Rectal smooth muscle tissue (tissue), 1 donor: ENCODE measurements around the gene DNAI7.

Experiments
- H3K27ac ChIP-seq: one replicate; pipeline ENCODE4 v1.7.0; 2013; ENCODE audit warnings: low read depth, low read length, inconsistent platforms
- H3K27me3 ChIP-seq: one replicate; pipeline ENCODE4 v1.7.0; 2013; ENCODE audit warnings: low read length; ENCODE audit not compliant: control insufficient read depth, insufficient read depth
- H3K36me3 ChIP-seq: one replicate; pipeline ENCODE4 v1.7.0; 2013; ENCODE audit warnings: low read length; ENCODE audit not compliant: control insufficient read depth, insufficient read depth
- H3K4me1 ChIP-seq: one replicate; pipeline ENCODE4 v1.7.0; 2013; ENCODE audit warnings: low read length; ENCODE audit not compliant: control insufficient read depth, insufficient read depth
- H3K4me3 ChIP-seq: one replicate; pipeline ENCODE4 v1.7.0; 2013; ENCODE audit warnings: low read length
- H3K9ac ChIP-seq: one replicate; pipeline ENCODE4 v1.7.0; 2013; ENCODE audit warnings: low read length

Gene DNAI7

DNA sequence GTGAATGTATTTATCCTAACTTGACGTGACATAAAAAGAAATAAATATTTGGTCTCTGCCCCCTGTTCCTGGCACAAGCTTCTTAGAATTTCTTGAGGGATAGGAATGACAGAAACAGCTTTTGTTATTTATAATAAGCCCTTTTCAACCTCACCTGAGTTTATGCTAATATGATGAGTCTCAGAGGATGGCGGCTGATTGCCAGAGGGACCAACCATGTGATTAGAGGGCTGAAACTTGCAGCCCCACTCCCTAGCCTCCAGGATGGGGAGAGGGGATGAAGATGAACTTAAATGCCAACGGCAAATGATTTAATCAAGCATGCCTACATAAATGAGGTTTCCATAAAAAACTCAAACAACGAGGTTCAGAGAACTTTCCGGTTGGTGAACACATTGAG, 42.9 kb downstream of the DNAI7 start:
- no peaks in the 10 kb centered on the region for H3K4me1 ChIP-seq
- H3K27me3 ChIP-seq = no peaks in the 10 kb centered on the region
- no peaks in the 10 kb centered on the region for H3K36me3 ChIP-seq
- no peak overlapping the region for H3K9ac ChIP-seq
- H3K27ac ChIP-seq = no peak overlapping the region
- H3K4me3 ChIP-seq = no peak overlapping the region

DNA sequence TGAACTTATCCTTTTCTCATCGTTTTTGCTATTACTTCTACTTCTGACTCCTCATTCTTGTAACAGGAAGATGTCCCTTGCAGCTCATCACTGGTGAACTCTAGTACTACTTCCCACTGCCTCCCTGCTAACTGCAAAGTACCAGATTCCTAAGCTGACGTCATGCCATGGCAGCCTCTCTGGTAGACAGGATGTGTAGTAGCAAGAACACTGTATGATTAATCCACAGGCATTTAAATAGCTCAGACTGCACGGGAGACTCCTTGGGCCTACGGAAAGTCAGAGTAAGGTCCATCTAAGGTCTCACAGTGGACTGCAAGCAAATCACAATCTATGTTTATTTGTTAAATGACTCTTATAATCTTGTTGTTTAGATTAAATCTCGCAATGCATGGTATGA, 43.5 kb downstream of the DNAI7 start:
- Histone ChIP-seq H3K4me3 (no peak overlapping the region), H3K27me3 (no peaks in the 10 kb centered on the region), H3K27ac (no peak overlapping the region)

DNA sequence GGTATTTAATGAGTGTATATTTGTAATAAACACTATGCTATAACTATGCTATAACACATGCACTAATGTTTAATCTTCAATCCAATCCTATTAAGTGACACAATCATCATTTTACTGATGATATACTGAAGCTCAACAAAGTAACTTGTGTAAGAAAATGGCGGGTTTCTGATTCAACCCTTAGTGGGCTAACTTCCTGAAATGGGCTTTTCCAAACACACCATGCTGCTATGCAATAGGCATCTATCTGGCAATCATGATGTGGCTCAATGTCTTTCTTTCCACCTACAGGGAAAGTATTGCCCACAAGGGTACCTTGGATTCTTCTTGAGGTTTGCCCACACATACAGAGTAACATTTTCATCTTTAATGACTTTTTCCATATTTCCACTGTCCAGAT, 48.3 kb downstream of the DNAI7 start:
- Histone ChIP-seq H3K36me3 (no peaks in the 10 kb centered on the region), H3K27me3 (no peaks in the 10 kb centered on the region), H3K4me1 (no peaks in the 10 kb centered on the region), H3K27ac (no peak overlapping the region), H3K4me3 (no peak overlapping the region), H3K9ac (no peak overlapping the region)

More for the DNA sequence above, 43.5 kb downstream of the DNAI7 start:
- no peak overlapping the region for H3K9ac ChIP-seq
- no peaks in the 10 kb centered on the region for H3K36me3 ChIP-seq
- no peaks in the 10 kb centered on the region for H3K4me1 ChIP-seq

DNA sequence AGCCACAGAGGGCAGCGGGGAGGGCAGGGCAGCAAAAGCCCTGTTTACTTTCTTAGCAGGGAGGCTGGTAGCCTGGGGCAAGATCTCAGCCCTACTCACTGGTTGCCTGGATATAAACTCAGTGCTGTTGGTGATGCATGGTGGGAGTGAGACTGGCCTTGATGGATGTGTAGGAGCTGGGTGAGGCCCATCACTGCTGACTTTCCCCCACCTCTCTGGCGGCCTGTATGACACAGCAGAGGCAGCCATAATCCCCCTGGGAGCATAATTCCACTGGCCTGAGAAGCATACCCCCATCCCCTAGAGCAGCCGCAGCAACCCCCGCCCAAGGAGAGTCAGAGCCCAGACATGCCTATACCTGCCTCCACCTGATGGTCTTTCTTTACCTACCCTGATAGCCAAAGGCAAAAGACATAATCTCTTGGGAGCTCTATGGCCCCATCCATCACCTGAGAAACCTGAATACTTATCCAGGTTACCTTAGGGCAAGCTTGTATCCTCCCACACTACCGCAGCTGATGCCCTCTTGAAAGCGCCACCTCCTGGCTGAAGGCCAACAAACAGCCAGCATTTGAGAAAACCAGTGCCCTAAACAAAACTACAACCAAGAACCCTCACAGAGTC, 59.3 kb downstream of the DNAI7 start:
- Histone ChIP-seq H3K27ac (no peak overlapping the region), H3K4me3 (no peak overlapping the region), H3K9ac (no peak overlapping the region), H3K36me3 (no peaks in the 10 kb centered on the region), H3K4me1 (no peaks in the 10 kb centered on the region), H3K27me3 (no peaks in the 10 kb centered on the region)

DNA sequence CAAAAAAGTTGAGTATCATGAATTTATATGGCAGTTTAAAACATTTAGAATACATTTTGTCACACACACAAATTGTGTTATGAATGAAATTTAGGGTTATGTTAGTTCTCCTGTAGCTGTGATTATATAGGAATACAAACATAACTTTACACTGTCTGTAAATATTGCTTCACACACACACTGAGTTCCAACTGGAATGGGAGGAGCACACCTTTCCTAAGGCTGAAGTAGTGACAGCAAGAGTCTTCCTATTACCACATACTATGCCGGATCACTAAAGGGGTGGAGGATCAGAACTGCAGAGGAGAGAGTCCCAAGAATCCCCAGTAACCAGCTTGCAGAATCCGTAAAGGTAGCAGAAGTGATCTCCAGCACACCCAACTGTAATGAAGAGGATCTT, 63.7 kb downstream of the DNAI7 start:
- H3K4me1 ChIP-seq = no peaks in the 10 kb centered on the region
- H3K27me3 ChIP-seq = no peaks in the 10 kb centered on the region
- no peak overlapping the region for H3K4me3 ChIP-seq
- H3K9ac ChIP-seq = no peak overlapping the region
- H3K27ac ChIP-seq = no peak overlapping the region
- no peaks in the 10 kb centered on the region for H3K36me3 ChIP-seq

DNA sequence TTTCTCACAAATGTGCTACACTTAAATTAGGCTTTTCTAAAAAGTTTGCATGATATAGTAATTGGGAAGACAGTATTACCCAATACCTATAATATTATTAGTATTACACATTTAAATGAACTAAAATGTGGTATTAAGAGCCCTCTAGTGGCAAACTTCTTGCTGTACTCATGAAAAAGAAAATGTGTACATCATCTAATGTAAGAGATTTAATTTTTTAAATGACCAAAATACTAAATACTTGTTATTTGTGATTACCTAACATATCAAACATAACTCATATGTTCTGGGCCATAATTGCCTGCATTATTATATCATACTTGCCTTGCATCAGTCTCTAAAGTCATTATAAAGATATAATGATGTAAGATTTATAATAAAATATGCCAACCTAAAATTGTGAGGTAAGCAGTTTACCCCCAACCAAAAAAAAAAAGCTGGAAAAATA, 64.2 kb downstream of the DNAI7 start:
- Histone ChIP-seq H3K4me1 (no peaks in the 10 kb centered on the region), H3K27me3 (no peaks in the 10 kb centered on the region), H3K4me3 (no peak overlapping the region), H3K9ac (no peak overlapping the region), H3K27ac (no peak overlapping the region), H3K36me3 (no peaks in the 10 kb centered on the region)

DNA sequence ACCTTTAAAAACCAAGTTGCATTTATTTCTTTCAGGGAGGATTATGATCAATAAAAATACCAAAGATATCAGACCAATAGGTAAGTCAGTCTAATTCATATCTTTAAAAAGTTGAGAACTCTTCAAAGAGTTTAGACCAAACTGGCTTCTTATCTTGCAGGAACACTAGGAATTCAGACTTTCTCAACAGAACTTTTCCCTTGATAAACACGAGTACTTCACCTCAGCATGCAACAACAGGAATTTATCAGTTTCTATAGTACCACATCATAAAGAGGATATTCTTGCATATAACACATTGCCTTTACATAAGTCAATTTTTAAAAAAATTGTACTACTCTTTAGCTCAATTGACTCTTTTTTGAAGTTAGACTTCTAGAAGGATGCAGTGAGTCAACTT, 68.2 kb downstream of the DNAI7 start:
- H3K4me1 ChIP-seq = no peaks in the 10 kb centered on the region
- no peaks in the 10 kb centered on the region for H3K27me3 ChIP-seq
- no peaks in the 10 kb centered on the region for H3K36me3 ChIP-seq
- H3K27ac ChIP-seq = no peak overlapping the region
- H3K9ac ChIP-seq = no peak overlapping the region
- no peak overlapping the region for H3K4me3 ChIP-seq

DNA sequence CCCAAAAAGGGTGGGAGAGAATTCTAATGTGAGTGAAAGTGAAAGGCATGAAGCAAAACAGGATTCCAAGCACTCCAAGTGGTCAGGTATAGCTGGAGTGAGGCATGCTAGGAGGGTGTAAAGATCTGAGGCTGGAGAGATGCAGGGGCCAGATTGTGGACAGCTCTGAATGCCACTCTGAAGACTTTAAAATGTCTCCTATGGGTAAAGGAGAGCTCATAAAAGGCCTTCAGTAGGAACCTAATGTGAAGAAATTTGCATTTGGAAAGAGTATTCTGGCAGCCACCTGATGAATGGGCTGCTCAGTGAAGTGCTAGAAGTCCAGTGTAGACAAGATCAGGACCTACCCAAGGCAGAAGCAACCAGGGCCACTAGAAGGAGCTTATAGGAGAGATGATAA, 68.9 kb downstream of the DNAI7 start:
- no peak overlapping the region for H3K9ac ChIP-seq
- no peaks in the 10 kb centered on the region for H3K4me1 ChIP-seq
- no peaks in the 10 kb centered on the region for H3K36me3 ChIP-seq
- no peak overlapping the region for H3K4me3 ChIP-seq
- no peaks in the 10 kb centered on the region for H3K27me3 ChIP-seq
- no peak overlapping the region for H3K27ac ChIP-seq

DNA sequence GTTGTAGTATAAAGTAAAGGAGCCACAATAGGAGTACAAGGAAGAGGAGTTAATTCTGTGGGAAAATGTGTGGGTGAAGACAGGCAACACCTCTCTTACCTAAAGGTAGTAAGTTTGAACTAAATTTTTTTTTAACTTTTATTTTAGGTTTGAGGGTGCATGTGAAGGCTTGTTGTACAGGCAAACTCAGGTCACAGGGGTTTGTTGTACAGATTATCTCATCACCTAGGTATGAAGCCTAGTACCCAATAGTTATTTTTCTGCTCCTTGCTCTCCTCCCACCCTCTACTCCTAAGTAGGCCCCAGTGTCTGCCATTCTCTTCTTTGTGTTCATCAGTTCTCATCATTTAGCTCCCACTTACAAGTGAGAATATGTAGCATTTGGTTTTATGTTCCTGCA, 70.5 kb downstream of the DNAI7 start:
- no peak overlapping the region for H3K4me3 ChIP-seq
- H3K9ac ChIP-seq = no peak overlapping the region
- H3K27ac ChIP-seq = no peak overlapping the region

DNA sequence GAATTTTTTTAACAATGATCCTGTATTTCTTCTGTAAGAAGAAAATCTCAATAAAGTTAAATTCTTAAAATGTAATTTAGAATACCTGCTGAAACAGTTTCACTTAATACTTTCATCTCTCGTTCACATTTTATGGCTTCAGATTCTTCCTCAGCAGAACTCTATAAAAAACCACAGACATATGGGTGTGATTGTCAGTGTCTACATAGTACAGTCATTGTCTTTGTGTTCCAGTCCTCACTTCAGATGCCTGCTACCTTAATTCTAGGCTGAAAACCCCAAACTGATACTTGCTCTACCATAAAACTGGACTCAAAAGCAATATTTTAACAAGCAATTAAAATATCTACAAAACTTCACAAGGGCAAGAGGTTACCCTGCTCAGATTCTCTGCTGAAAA, 71.8 kb downstream of the DNAI7 start:
- Histone ChIP-seq H3K4me1 (no peaks in the 10 kb centered on the region), H3K36me3 (no peaks in the 10 kb centered on the region), H3K27ac (no peak overlapping the region), H3K27me3 (no peaks in the 10 kb centered on the region), H3K4me3 (no peak overlapping the region), H3K9ac (no peak overlapping the region)

More for the DNA sequence above, 70.5 kb downstream of the DNAI7 start:
- Histone ChIP-seq H3K27me3 (no peaks in the 10 kb centered on the region), H3K4me1 (no peaks in the 10 kb centered on the region), H3K36me3 (no peaks in the 10 kb centered on the region)

DNA sequence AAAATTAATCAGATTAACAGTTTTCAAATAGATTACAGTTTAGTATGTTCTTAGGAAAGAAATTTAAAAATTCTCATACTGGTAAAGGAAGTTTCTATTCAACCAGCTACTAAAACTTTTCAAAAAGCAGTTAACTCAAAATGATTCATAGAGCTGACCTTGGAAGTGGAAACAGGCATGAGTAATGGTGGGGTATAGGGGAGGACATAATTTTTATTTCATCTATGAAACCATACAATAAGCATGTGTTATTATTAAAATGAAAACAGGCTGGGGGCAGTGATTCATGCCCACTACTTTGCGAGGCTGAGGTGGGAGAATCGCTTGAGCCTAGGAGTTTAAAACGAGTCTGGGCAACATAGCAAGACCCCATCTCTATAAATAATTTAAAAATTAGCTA, 73.0 kb downstream of the DNAI7 start:
- H3K36me3 ChIP-seq = no peaks in the 10 kb centered on the region
- no peak overlapping the region for H3K27ac ChIP-seq
- no peak overlapping the region for H3K4me3 ChIP-seq
- H3K4me1 ChIP-seq = no peaks in the 10 kb centered on the region
- H3K27me3 ChIP-seq = no peaks in the 10 kb centered on the region
- no peak overlapping the region for H3K9ac ChIP-seq

DNA sequence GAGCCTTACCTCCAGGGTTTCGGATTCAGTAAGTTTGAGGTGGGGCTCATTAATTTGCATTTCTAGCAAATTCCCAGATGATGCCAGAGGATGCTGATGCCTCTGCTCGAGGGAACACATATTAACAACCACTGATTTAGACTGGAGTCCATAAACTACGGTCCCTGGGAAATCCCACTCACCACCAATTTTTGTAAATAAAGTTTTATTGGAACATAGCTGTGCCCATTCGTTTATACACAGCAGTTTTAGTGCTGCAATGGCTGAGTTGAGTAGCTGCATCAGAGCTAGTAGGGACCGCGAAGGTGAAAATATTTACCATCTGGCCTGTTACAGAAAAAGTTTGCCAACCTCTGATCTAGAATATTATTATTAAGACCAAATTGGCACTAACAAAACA, 73.8 kb downstream of the DNAI7 start:
- Histone ChIP-seq H3K9ac (no peak overlapping the region), H3K4me3 (no peak overlapping the region), H3K27me3 (no peaks in the 10 kb centered on the region), H3K4me1 (no peaks in the 10 kb centered on the region), H3K36me3 (no peaks in the 10 kb centered on the region), H3K27ac (no peak overlapping the region)

DNA sequence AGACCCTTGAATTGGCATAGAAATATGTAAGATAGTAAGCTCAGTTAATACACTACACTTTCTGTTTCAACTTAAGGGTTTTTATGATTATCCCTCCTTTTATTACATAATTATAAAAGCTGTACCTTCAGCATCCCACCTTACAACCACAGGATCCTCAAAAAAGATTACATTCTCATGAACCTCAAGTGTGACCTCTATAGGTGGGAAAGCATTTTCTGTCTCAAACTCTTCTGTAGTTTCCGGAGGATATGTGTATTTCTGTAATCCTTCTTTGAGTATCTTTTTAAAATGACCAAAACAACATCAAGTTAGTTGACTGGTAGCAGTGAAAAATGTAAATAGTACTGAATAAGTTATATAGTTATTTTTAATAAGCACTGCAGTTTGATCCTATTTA, 75.9 kb downstream of the DNAI7 start:
- Histone ChIP-seq H3K27me3 (no peaks in the 10 kb centered on the region), H3K9ac (no peak overlapping the region), H3K4me1 (no peaks in the 10 kb centered on the region), H3K36me3 (no peaks in the 10 kb centered on the region), H3K27ac (no peak overlapping the region), H3K4me3 (no peak overlapping the region)
